Measurements from ENCODE around the gene MSI2.

The MSI2 gene

GRCh38 chr17:57372156-57372555 is 115.8 kb downstream of the MSI2 start:
- DNase-seq = no peak

GRCh38 chr17:57373048-57373447 is 116.7 kb downstream of the MSI2 start:
- DNase-seq = no peak

- no peak for DNase-seq
Observed at GRCh38 chr17:57373756-57374155, 117.4 kb downstream of the MSI2 start.

- no peak for DNase-seq
Observed at GRCh38 chr17:57375040-57375769, 118.9 kb downstream of the MSI2 start.

- DNase-seq = no peak
Observed at GRCh38 chr17:57375770-57376225, 119.5 kb downstream of the MSI2 start.

- DNase-seq = no peak
Observed at GRCh38 chr17:57377094-57377493, 120.8 kb downstream of the MSI2 start.

GRCh38 chr17:57379237-57379894 is 123.0 kb downstream of the MSI2 start:
- DNase-seq = no peak

GRCh38 chr17:57379895-57380434 is 123.6 kb downstream of the MSI2 start:
- DNase-seq = no peak

- DNase-seq = no peak
Observed at GRCh38 chr17:57381498-57381897, 125.2 kb downstream of the MSI2 start.

GRCh38 chr17:57384219-57384618 is 127.9 kb downstream of the MSI2 start:
- DNase-seq = no peak

- no peak for DNase-seq
Observed at GRCh38 chr17:57385975-57386374, 129.7 kb downstream of the MSI2 start.

GRCh38 chr17:57387575-57387974 is 131.3 kb downstream of the MSI2 start:
- no peak for DNase-seq

- no peak for DNase-seq
Observed at GRCh38 chr17:57388131-57388725, 131.9 kb downstream of the MSI2 start.

GRCh38 chr17:57389473-57389872 is 133.2 kb downstream of the MSI2 start:
- no peak for DNase-seq

GRCh38 chr17:57391076-57391825 is 134.9 kb downstream of the MSI2 start:
- DNase-seq = no peak

- DNase-seq = no peak
Observed at GRCh38 chr17:57391857-57392471, 135.6 kb downstream of the MSI2 start.

GRCh38 chr17:57393368-57393767 is 137.0 kb downstream of the MSI2 start:
- DNase-seq = no peak

GRCh38 chr17:57394375-57394774 is 138.1 kb downstream of the MSI2 start:
- no peak for DNase-seq

GRCh38 chr17:57395721-57396321 is 139.5 kb downstream of the MSI2 start:
- no peak for DNase-seq

GRCh38 chr17:57396511-57396921 is 140.2 kb downstream of the MSI2 start:
- DNase-seq = no peak

GRCh38 chr17:57397402-57397801 is 141.1 kb downstream of the MSI2 start:
- DNase-seq = no peak

- DNase-seq = no peak
Observed at GRCh38 chr17:57399690-57400089, 143.4 kb downstream of the MSI2 start.

All from NCI-H345 (cell line).